NB4 (cell line): Measurements from ENCODE around the gene CACNA2D4.

ENCODE experiments used
- CTCF ChIP-seq: IDR thresholded peaks from one replicate; pipeline ENCODE4 v1.5.1; 2012; ENCODE audit warnings: low read depth, low read length
- MAX ChIP-seq: IDR thresholded peaks from 2 replicates; pipeline ENCODE4 v1.6.1; 2011; ENCODE audit warnings: low read depth, low read length
- MYC ChIP-seq: IDR thresholded peaks from 2 replicates; pipeline ENCODE4 v1.6.1; 2011; ENCODE audit warnings: low read depth, low read length
- POLR2A ChIP-seq: IDR thresholded peaks from 2 replicates; pipeline ENCODE4 v1.6.1; 2011; ENCODE audit warnings: mild to moderate bottlenecking; ENCODE audit not compliant: insufficient read length; ENCODE audit errors: extremely low read depth

- no peak for TF ChIP-seq CTCF
- TF ChIP-seq MAX: no peak
- no peak for TF ChIP-seq POLR2A
- TF ChIP-seq MYC: no peak
These were observed 152.3 kb downstream of the CACNA2D4 start for GRCh38 chr12:1766110-1766509.
